HCT116 (cell line): Measurements from ENCODE around the gene CCDC61. TPM values are rescaled to one million over a fixed set of nuclear protein-coding genes. Genes with fewer than 3 reads are reported as not detected.

Experiments used
- ATAC-seq: fragments of 200-7000 bp; cut with Tn5 transposase; 2 replicates; pipeline ENCODE4 v1.9.1; 2020; ENCODE audit warnings: mild to moderate bottlenecking, moderate library complexity
- BruUV-seq: library from RNA; stranded (reverse); fragments of 400-500 nt; replicated peaks from 2 replicates; lab custom pipeline; 2021; lab: Mats Ljungman, UMichigan
- CTCF ChIA-PET: fragments of 300-600 bp; sonication (Branson Sonifier 250); formaldehyde crosslinking; loops from one replicate; lab custom pipeline; 2021; ENCODE audit warnings: antibody characterized with exemption; lab: Charles Lee
- POLR2A ChIA-PET: fragments of 300-600, 350-600 bp; sonication (Branson Sonifier 250); formaldehyde crosslinking; loops from one replicate; lab custom pipeline; 2021; ENCODE audit warnings: antibody characterized with exemption; lab: Charles Lee
- RAD21 ChIA-PET, 2 experiments: fragments of 300-600 bp; sonication (Branson Sonifier 250); formaldehyde crosslinking; loops; one replicate each; lab custom pipeline; 2023; ENCODE audit warnings: low total read pairs in 2 of 2; ENCODE audit not compliant: uncharacterized antibody in 2 of 2, unreplicated experiment in 2 of 2, low non-redundant PET in 1 of 2; lab: Charles Lee
- DNase-seq: peaks from one replicate; pipeline ENCODE4 v3.0.0-alpha.2; 2010; ENCODE audit warnings: low read depth, low spot score
- H2AFZ ChIP-seq: fragments of 200-600 bp; shearing (Covaris generic), sonication (generic); 2 replicates; pipeline ENCODE4 v1.6.1; 2017; ENCODE audit warnings: low read depth, mixed run types, mixed read lengths, antibody characterized with exemption, low read length; ENCODE audit not compliant: poor library complexity, severe bottlenecking
- H3K27ac ChIP-seq: 2 replicates; pipeline ENCODE4 v1.5.1; 2012; ENCODE audit warnings: low read depth, low read length
- H3K27me3 ChIP-seq: fragments of 200-600 bp; sonication (generic); 2 replicates; pipeline ENCODE4 v1.6.1; 2016; ENCODE audit warnings: mixed run types, low read length, mixed read lengths; ENCODE audit not compliant: insufficient read depth
- H3K36me3 ChIP-seq, 2 experiments: fragments of 200-500 bp in 1 of 2; fragments of 200-600 bp in 1 of 2; sonication (Bioruptor generic) in 1 of 2; sonication (generic) in 1 of 2; 2 replicates each; pipeline versions ENCODE4 v1.5.1 to v1.6.1; 2014 to 2016; ENCODE audit warnings: low read length in 2 of 2, inconsistent platforms in 1 of 2, mixed read lengths in 1 of 2, mixed run types in 1 of 2; ENCODE audit not compliant: insufficient read depth in 2 of 2, control insufficient read depth in 1 of 2
- H3K4me1 ChIP-seq, 2 experiments: fragments of 200-600 bp in 1 of 2; sonication (generic) in 1 of 2; 2 replicates each; pipeline versions ENCODE4 v1.5.1 to v1.6.1; 2012 to 2017; ENCODE audit warnings: low read length in 2 of 2, inconsistent platforms in 1 of 2, mild to moderate bottlenecking in 1 of 2, mixed read lengths in 1 of 2, mixed run types in 1 of 2, moderate library complexity in 1 of 2; ENCODE audit not compliant: insufficient read depth in 2 of 2, control insufficient read depth in 1 of 2
- H3K4me2 ChIP-seq: fragments of 200-600 bp; sonication (generic); 2 replicates; pipeline ENCODE4 v1.6.1; 2017; ENCODE audit warnings: mixed run types, low read length, mixed read lengths
- H3K4me3 ChIP-seq, 2 experiments: fragments of 200-600 bp in 1 of 2; sonication (generic) in 1 of 2; replicated peaks in 1 of 2; 2 replicates each; pipeline ENCODE4 v1.5.1; 2011 to 2016; ENCODE audit warnings: low read length in 2 of 2, control low read depth in 1 of 2, low read depth in 1 of 2, mild to moderate bottlenecking in 1 of 2, mixed read lengths in 1 of 2, mixed run types in 1 of 2
- H3K79me2 ChIP-seq: fragments of 200-600 bp; sonication (generic); 2 replicates; pipeline ENCODE4 v1.6.1; 2017; ENCODE audit warnings: mild to moderate bottlenecking, mixed run types, low read length, moderate library complexity, mixed read lengths; ENCODE audit not compliant: insufficient read depth
- H3K9ac ChIP-seq: fragments of 200-600 bp; sonication (generic); 2 replicates; pipeline ENCODE4 v1.6.1; 2016; ENCODE audit warnings: low read length, mixed read lengths
- H3K9me2 ChIP-seq: fragments of 200-600 bp; sonication (generic), shearing (Covaris generic); 2 replicates; pipeline ENCODE4 v1.6.1; 2017; ENCODE audit warnings: mixed run types, mild to moderate bottlenecking, moderate library complexity; ENCODE audit not compliant: insufficient read depth
- H3K9me3 ChIP-seq, 2 experiments: fragments of 200-500 bp in 1 of 2; fragments of 200-600 bp in 1 of 2; sonication (Bioruptor generic) in 1 of 2; sonication (generic) in 1 of 2; 2 replicates each; pipeline ENCODE4 v1.6.1; 2014 to 2017; ENCODE audit warnings: low read length in 2 of 2, mixed read lengths in 2 of 2, inconsistent platforms in 1 of 2, low read depth in 1 of 2, mild to moderate bottlenecking in 1 of 2, mixed run types in 1 of 2, moderate library complexity in 1 of 2; ENCODE audit not compliant: control insufficient read depth in 1 of 2, insufficient read depth in 1 of 2
- H4K20me1 ChIP-seq: fragments of 200-600 bp; sonication (generic), shearing (Covaris generic); 2 replicates; pipeline ENCODE4 v1.6.1; 2017; ENCODE audit warnings: mixed run types, mild to moderate bottlenecking, moderate library complexity; ENCODE audit not compliant: insufficient read depth
- CBX3 ChIP-seq: IDR thresholded peaks from 2 replicates; pipeline ENCODE4 v1.6.1; 2012; ENCODE audit warnings: low read depth
- EGR1 ChIP-seq: IDR thresholded peaks from 2 replicates; pipeline ENCODE4 v1.6.1; 2012; ENCODE audit warnings: low read depth
- ELF1 ChIP-seq: IDR thresholded peaks from 2 replicates; pipeline ENCODE4 v1.6.1; 2012; ENCODE audit warnings: low read depth, borderline replicate concordance
- EZH2 ChIP-seq: fragments of 200-600 bp; sonication (generic); IDR thresholded peaks from 2 replicates; pipeline ENCODE4 v1.6.1; 2017; ENCODE audit warnings: antibody characterized with exemption, mixed run types
- EZH2phosphoT487 ChIP-seq: fragments of 200-600 bp; IDR thresholded peaks from 2 replicates; pipeline ENCODE4 v1.6.1; 2018; ENCODE audit warnings: antibody characterized with exemption, borderline replicate concordance
- FOSL1 ChIP-seq: IDR thresholded peaks from 2 replicates; pipeline ENCODE4 v1.6.1; 2012; ENCODE audit warnings: low read depth
- POLR2AphosphoS5 ChIP-seq: IDR thresholded peaks from 2 replicates; pipeline ENCODE4 v1.6.1; 2011; ENCODE audit warnings: mild to moderate bottlenecking, low read depth, low read length, moderate library complexity
- SIN3A ChIP-seq: IDR thresholded peaks from 2 replicates; pipeline ENCODE4 v1.6.1; 2012; ENCODE audit warnings: low read depth
- SP1 ChIP-seq: IDR thresholded peaks from 2 replicates; pipeline ENCODE4 v1.6.1; 2012; ENCODE audit warnings: low read depth
- SRF ChIP-seq: IDR thresholded peaks from 2 replicates; pipeline ENCODE4 v1.6.1; 2012; ENCODE audit warnings: low read depth
- TCF7L2 ChIP-seq: IDR thresholded peaks from 2 replicates; pipeline ENCODE4 v1.7.0; 2011; ENCODE audit warnings: borderline replicate concordance, inconsistent platforms; ENCODE audit not compliant: insufficient read depth, insufficient read length; ENCODE audit errors: extremely low read depth
- YY1 ChIP-seq: IDR thresholded peaks from 2 replicates; pipeline ENCODE4 v1.6.1; 2011; ENCODE audit warnings: low read length, low read depth, moderate library complexity, mild to moderate bottlenecking; ENCODE audit not compliant: insufficient replicate concordance; ENCODE audit errors: extremely low read depth
- ZNF274 ChIP-seq: fragments of 200-500 bp; sonication (Bioruptor generic); IDR thresholded peaks from 2 replicates; pipeline ENCODE4 v1.6.1; 2014; ENCODE audit warnings: mild to moderate bottlenecking, low read depth, low read length, inconsistent platforms
- intact Hi-C: fragments of 100-400 bp; cut with micrococcal nuclease; formaldehyde crosslinking; loops from 2 replicates; pipeline ENCODE4 v1.10.0; 2022
- total RNA-seq: library from RNA; stranded (reverse); gene quantifications from one replicate; pipeline ENCODE4 v1.2.1, GENCODE V29; 2021; ENCODE audit not compliant: unreplicated experiment
- TF ChIP-seq, protein P1 (sequence below), 3 experiments: fragments of 200-600 bp in 1 of 3; sonication (generic) in 1 of 3; IDR thresholded peaks in 2 of 3; conservative IDR thresholded peaks in 1 of 3; 2 replicates each; pipeline ENCODE4 v1.5.1; 2012 to 2017; ENCODE audit warnings: low read depth in 2 of 3, low read length in 2 of 3, antibody characterized with exemption in 1 of 3, borderline replicate concordance in 1 of 3, control low read depth in 1 of 3, mild to moderate bottlenecking in 1 of 3, mixed read lengths in 1 of 3, mixed run types in 1 of 3, moderate library complexity in 1 of 3; ENCODE audit not compliant: insufficient read depth in 1 of 3
- TF ChIP-seq, protein P2 (sequence below): IDR thresholded peaks from 2 replicates; pipeline ENCODE4 v1.6.1; 2012

Gene CCDC61
- total RNA-seq, 1 experiment from 2014 or later: 12.2 TPM

DNA sequence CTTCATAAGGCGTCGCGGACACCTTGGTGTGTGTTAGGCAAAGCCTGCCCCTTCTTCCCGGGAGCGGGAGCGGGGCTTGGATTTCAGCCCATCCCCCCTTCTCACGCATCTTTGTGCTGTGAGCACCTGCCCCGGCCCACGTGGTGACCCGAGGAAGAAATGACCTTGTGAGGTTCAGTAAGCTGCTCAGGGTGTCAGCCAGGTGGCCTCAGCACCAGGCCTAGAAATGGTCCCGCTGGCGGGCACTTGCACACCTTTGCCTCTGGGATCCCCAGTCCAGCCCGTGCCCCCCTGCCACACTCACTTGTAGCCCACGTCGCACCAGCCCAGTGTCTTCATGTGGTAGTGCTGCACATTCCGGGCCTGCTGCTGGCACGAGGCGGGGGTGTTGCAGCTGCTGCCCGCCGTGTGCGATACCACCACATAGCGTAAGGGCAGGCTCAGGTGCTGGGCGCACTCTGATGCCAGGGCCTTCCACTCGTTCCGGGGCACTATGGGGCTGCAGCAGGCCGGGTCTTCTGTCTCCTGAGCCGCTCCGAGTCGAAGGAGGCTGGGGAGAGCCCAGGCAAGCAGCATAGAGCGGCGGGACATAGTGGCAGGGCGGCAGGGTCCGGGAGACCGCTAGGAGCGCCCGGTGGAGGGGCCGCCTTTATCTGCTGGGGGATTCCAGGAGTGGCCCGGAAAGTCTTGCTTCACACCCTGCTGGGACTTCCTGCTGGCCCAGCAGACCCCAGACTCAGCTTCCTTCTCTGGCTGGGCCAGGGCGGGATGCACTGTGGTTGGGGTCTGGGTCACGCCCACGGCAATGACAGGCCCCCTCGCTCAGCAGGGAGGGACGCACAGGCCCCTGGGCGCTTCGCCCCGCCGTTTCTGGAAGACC, 27.4 kb downstream of the CCDC61 start, which contains the start of gene PGLYRP1:
TSS of gene PGLYRP1 (minus strand) at position 623 of the 880 bp plus-strand sequence. CDS start at position 591, 32 bp downstream.
- Histone ChIP-seq H2AFZ (no peak within 1 kb of the TSS), H3K9me2 (no peaks in the 10 kb centered on the region), H3K36me3 (0 out of 4 replicates have a peak, but pooled peaks cover 0 to 4% of the 10 kb centered on the region in 2 experiments), H3K9me3 (no peaks in the 10 kb centered on the region), H4K20me1 (no peaks in the 10 kb centered on the region), H3K27ac (no peak within 1 kb of the TSS), H3K27me3 (no peaks in the 10 kb centered on the region), H3K4me1 (peaks cover 0 to 9% of the 10 kb centered on the region in 2 experiments; a peak in 2 of 4 replicates), H3K4me3 (no peak within 1 kb of the TSS), H3K9ac (no peak within 1 kb of the TSS)
- no TSS peak for BruUV-seq
- ATAC-seq: no peak
- POLR2A ChIA-PET: no interaction called here
- no peak for DNase-seq
- CTCF ChIA-PET: interaction anchor here (0.9 kb wide), 1 partner anchor 54 kb away, joined by 4 read pairs; no protein-coding TSS in a partner anchor
- intact Hi-C loops: no loop called here
- RAD21 ChIA-PET: no interaction called here
- TF ChIP-seq, protein P1, sequence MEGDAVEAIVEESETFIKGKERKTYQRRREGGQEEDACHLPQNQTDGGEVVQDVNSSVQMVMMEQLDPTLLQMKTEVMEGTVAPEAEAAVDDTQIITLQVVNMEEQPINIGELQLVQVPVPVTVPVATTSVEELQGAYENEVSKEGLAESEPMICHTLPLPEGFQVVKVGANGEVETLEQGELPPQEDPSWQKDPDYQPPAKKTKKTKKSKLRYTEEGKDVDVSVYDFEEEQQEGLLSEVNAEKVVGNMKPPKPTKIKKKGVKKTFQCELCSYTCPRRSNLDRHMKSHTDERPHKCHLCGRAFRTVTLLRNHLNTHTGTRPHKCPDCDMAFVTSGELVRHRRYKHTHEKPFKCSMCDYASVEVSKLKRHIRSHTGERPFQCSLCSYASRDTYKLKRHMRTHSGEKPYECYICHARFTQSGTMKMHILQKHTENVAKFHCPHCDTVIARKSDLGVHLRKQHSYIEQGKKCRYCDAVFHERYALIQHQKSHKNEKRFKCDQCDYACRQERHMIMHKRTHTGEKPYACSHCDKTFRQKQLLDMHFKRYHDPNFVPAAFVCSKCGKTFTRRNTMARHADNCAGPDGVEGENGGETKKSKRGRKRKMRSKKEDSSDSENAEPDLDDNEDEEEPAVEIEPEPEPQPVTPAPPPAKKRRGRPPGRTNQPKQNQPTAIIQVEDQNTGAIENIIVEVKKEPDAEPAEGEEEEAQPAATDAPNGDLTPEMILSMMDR (IDR thresholded peaks at IDR 0.05 in 2 of 3, conservative IDR thresholded peaks at IDR 0.05 in 1 of 3; ENCODE audit: borderline replicate concordance in 1 of 3, insufficient read depth in 1 of 3, low read depth in 2 of 3, low read length in 2 of 3): no peak
- no peak for TF ChIP-seq SIN3A
- TF ChIP-seq SRF: no peak
- no peak for TF ChIP-seq FOSL1
- TF ChIP-seq, protein P2, sequence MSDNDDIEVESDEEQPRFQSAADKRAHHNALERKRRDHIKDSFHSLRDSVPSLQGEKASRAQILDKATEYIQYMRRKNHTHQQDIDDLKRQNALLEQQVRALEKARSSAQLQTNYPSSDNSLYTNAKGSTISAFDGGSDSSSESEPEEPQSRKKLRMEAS: no peak
- TF ChIP-seq ZNF274: no peak
- TF ChIP-seq SP1: no peak
- no peak for TF ChIP-seq EZH2phosphoT487
- no peak for TF ChIP-seq EGR1
- TF ChIP-seq EZH2: no peak
- no peak for TF ChIP-seq POLR2AphosphoS5
- no peak for TF ChIP-seq YY1
- no peak for TF ChIP-seq CBX3
- TF ChIP-seq TCF7L2: no peak
- no peak for TF ChIP-seq ELF1
- TF ChIP-seq, all 23 proteins: peak for 0
- Histone ChIP-seq H3K79me2 (no peaks in the 10 kb centered on the region), H3K4me2 (no peak within 1 kb of the TSS)
